ENCODE measurements around the gene GAS2L3. TPM values are rescaled to one million over a fixed set of nuclear protein-coding genes. Genes with fewer than 3 reads are reported as not detected.

GAS2L3 gene
- total RNA-seq (60.9 TPM), polyA plus RNA-seq (2.0 TPM)

- Histone ChIP-seq H3K4me3 (ENCODE audit: low read depth, low read length) (peak within 1 kb of the TSS; percentile 56), H3K27ac (ENCODE audit: low read depth) (no peak within 1 kb of the TSS), H3K4me1 (ENCODE audit: insufficient read depth) (no peaks in the 10 kb centered on the region), H3K36me3 (ENCODE audit: insufficient read depth) (no peaks in the 10 kb centered on the region)
- peak; percentile 47 for DNase-seq (ENCODE audit: extremely low spot score)
- WGBS, result 1% methylated on average over 70 of the region's 70 CpGs
Measured at GRCh38 chr12:100573292-100574186, at the start of gene GAS2L3. TSS of gene GAS2L3 (plus strand) at chr12:100573684. CDS start at chr12:100594905, 21,221 bp downstream.

GRCh38 chr12:100528034-100528433, 45.5 kb upstream of the GAS2L3 start:
- no peak for DNase-seq (ENCODE audit: extremely low spot score)
- H3K36me3 ChIP-seq (ENCODE audit: insufficient read depth), result no peaks in the 10 kb centered on the region
- no peak overlapping the region for H3K4me3 ChIP-seq (ENCODE audit: low read depth, low read length)
- 63% methylated on average over 3 of the region's 3 CpGs for WGBS
- no peak overlapping the region for H3K27ac ChIP-seq (ENCODE audit: low read depth)
- peaks cover 2% of the 10 kb centered on the region for H3K4me1 ChIP-seq (ENCODE audit: insufficient read depth)

- H3K4me3 ChIP-seq (ENCODE audit: low read depth, low read length), result no peak overlapping the region
- no peaks in the 10 kb centered on the region for H3K36me3 ChIP-seq (ENCODE audit: insufficient read depth)
- DNase-seq (ENCODE audit: extremely low spot score), result no peak
- H3K27ac ChIP-seq (ENCODE audit: low read depth), result no peak overlapping the region
- WGBS, result 86% methylated on average over 1 of the region's 1 CpG
- H3K4me1 ChIP-seq (ENCODE audit: insufficient read depth), result peaks cover 2% of the 10 kb centered on the region
Measured at GRCh38 chr12:100528471-100529127, 44.9 kb upstream of the GAS2L3 start.

- peaks cover 2% of the 10 kb centered on the region for H3K4me1 ChIP-seq (ENCODE audit: insufficient read depth)
- WGBS, result 82% methylated on average over 2 of the region's 2 CpGs
- no peaks in the 10 kb centered on the region for H3K36me3 ChIP-seq (ENCODE audit: insufficient read depth)
- no peak for DNase-seq (ENCODE audit: extremely low spot score)
- H3K4me3 ChIP-seq (ENCODE audit: low read depth, low read length), result no peak overlapping the region
- H3K27ac ChIP-seq (ENCODE audit: low read depth), result no peak overlapping the region
Measured at GRCh38 chr12:100529756-100530350, 43.6 kb upstream of the GAS2L3 start.

- no peak overlapping the region for H3K27ac ChIP-seq (ENCODE audit: low read depth)
- 69% methylated on average over 3 of the region's 3 CpGs for WGBS
- no peaks in the 10 kb centered on the region for H3K36me3 ChIP-seq (ENCODE audit: insufficient read depth)
- no peak for DNase-seq (ENCODE audit: extremely low spot score)
- no peak overlapping the region for H3K4me3 ChIP-seq (ENCODE audit: low read depth, low read length)
- no peaks in the 10 kb centered on the region for H3K4me1 ChIP-seq (ENCODE audit: insufficient read depth)
Measured at GRCh38 chr12:100533376-100533775, 40.1 kb upstream of the GAS2L3 start.

GRCh38 chr12:100534625-100535227, 38.8 kb upstream of the GAS2L3 start:
- Histone ChIP-seq H3K4me3 (ENCODE audit: low read depth, low read length) (no peak overlapping the region), H3K36me3 (ENCODE audit: insufficient read depth) (no peaks in the 10 kb centered on the region), H3K4me1 (ENCODE audit: insufficient read depth) (no peaks in the 10 kb centered on the region), H3K27ac (ENCODE audit: low read depth) (no peak overlapping the region)
- 78% methylated on average over 6 of the region's 6 CpGs for WGBS
- no peak for DNase-seq (ENCODE audit: extremely low spot score)

GRCh38 chr12:100539202-100539601, 34.3 kb upstream of the GAS2L3 start:
- no peak for DNase-seq (ENCODE audit: extremely low spot score)
- H3K4me1 ChIP-seq (ENCODE audit: insufficient read depth), result no peaks in the 10 kb centered on the region
- 30% methylated on average over 2 of the region's 2 CpGs for WGBS

GRCh38 chr12:100544165-100544564, 29.3 kb upstream of the GAS2L3 start:
- Histone ChIP-seq H3K4me1 (ENCODE audit: insufficient read depth) (peaks cover 2% of the 10 kb centered on the region), H3K27ac (ENCODE audit: low read depth) (no peak overlapping the region), H3K36me3 (ENCODE audit: insufficient read depth) (no peaks in the 10 kb centered on the region), H3K4me3 (ENCODE audit: low read depth, low read length) (no peak overlapping the region)
- WGBS, result 90% methylated on average over 4 of the region's 4 CpGs
- DNase-seq (ENCODE audit: extremely low spot score), result no peak

More at GRCh38 chr12:100539202-100539601, 34.3 kb upstream of the GAS2L3 start:
- Histone ChIP-seq H3K36me3 (ENCODE audit: insufficient read depth) (no peaks in the 10 kb centered on the region), H3K27ac (ENCODE audit: low read depth) (no peak overlapping the region), H3K4me3 (ENCODE audit: low read depth, low read length) (no peak overlapping the region)

- DNase-seq (ENCODE audit: extremely low spot score), result no peak
- Histone ChIP-seq H3K4me1 (ENCODE audit: insufficient read depth) (peaks cover 2% of the 10 kb centered on the region), H3K36me3 (ENCODE audit: insufficient read depth) (no peaks in the 10 kb centered on the region), H3K27ac (ENCODE audit: low read depth) (no peak overlapping the region), H3K4me3 (ENCODE audit: low read depth, low read length) (no peak overlapping the region)
- 90% methylated on average over 1 of the region's 1 CpG for WGBS
Measured at GRCh38 chr12:100545092-100545491, 28.4 kb upstream of the GAS2L3 start.

GRCh38 chr12:100553936-100554335, 19.5 kb upstream of the GAS2L3 start:
- Histone ChIP-seq H3K4me1 (ENCODE audit: insufficient read depth) (no peaks in the 10 kb centered on the region), H3K4me3 (ENCODE audit: low read depth, low read length) (no peak overlapping the region), H3K27ac (ENCODE audit: low read depth) (no peak overlapping the region), H3K36me3 (ENCODE audit: insufficient read depth) (no peaks in the 10 kb centered on the region)
- DNase-seq (ENCODE audit: extremely low spot score), result no peak
- 47% methylated on average over 3 of the region's 3 CpGs for WGBS

GRCh38 chr12:100554608-100555077, 18.8 kb upstream of the GAS2L3 start:
- H3K4me1 ChIP-seq (ENCODE audit: insufficient read depth), result no peaks in the 10 kb centered on the region
- 2% methylated on average over 1 of the region's 1 CpG for WGBS
- peak; percentile 71 for DNase-seq (ENCODE audit: extremely low spot score)

GRCh38 chr12:100555722-100556121, 17.8 kb upstream of the GAS2L3 start:
- H3K27ac ChIP-seq (ENCODE audit: low read depth), result no peak overlapping the region
- no peak overlapping the region for H3K4me3 ChIP-seq (ENCODE audit: low read depth, low read length)
- no peaks in the 10 kb centered on the region for H3K4me1 ChIP-seq (ENCODE audit: insufficient read depth)
- H3K36me3 ChIP-seq (ENCODE audit: insufficient read depth), result no peaks in the 10 kb centered on the region
- 46% methylated on average over 2 of the region's 2 CpGs for WGBS
- no peak for DNase-seq (ENCODE audit: extremely low spot score)

More at GRCh38 chr12:100554608-100555077, 18.8 kb upstream of the GAS2L3 start:
- Histone ChIP-seq H3K36me3 (ENCODE audit: insufficient read depth) (no peaks in the 10 kb centered on the region), H3K4me3 (ENCODE audit: low read depth, low read length) (no peak overlapping the region), H3K27ac (ENCODE audit: low read depth) (no peak overlapping the region)

GRCh38 chr12:100557357-100557756, 16.1 kb upstream of the GAS2L3 start:
- Histone ChIP-seq H3K4me3 (ENCODE audit: low read depth, low read length) (no peak overlapping the region), H3K4me1 (ENCODE audit: insufficient read depth) (no peaks in the 10 kb centered on the region), H3K27ac (ENCODE audit: low read depth) (no peak overlapping the region), H3K36me3 (ENCODE audit: insufficient read depth) (no peaks in the 10 kb centered on the region)
- WGBS, result 97% methylated on average over 2 of the region's 2 CpGs
- DNase-seq (ENCODE audit: extremely low spot score), result no peak
